Keratinocyte (primary cell): Measurements from ENCODE around the gene TBC1D5.

ENCODE experiments used
- EZH2 ChIP-seq: IDR thresholded peaks from one replicate; pipeline ENCODE4 v1.6.1; 2012; ENCODE audit warnings: inconsistent platforms, mild to moderate bottlenecking, low read length, moderate library complexity
- TF ChIP-seq, protein P1 (sequence below), 3 experiments: IDR thresholded peaks in 1 of 3; conservative IDR thresholded peaks in 1 of 3; optimal IDR thresholded peaks in 1 of 3; 2 replicates in 2 of 3; 3 replicates in 1 of 3; pipeline versions ENCODE3 to v1.5.1; 2011; ENCODE audit warnings: low read length in 3 of 3, mild to moderate bottlenecking in 3 of 3, moderate library complexity in 2 of 3, control low read depth in 1 of 3, inconsistent platforms in 1 of 3; ENCODE audit not compliant: insufficient read depth in 2 of 3; ENCODE audit errors: extremely low read depth in 1 of 3

DNA sequence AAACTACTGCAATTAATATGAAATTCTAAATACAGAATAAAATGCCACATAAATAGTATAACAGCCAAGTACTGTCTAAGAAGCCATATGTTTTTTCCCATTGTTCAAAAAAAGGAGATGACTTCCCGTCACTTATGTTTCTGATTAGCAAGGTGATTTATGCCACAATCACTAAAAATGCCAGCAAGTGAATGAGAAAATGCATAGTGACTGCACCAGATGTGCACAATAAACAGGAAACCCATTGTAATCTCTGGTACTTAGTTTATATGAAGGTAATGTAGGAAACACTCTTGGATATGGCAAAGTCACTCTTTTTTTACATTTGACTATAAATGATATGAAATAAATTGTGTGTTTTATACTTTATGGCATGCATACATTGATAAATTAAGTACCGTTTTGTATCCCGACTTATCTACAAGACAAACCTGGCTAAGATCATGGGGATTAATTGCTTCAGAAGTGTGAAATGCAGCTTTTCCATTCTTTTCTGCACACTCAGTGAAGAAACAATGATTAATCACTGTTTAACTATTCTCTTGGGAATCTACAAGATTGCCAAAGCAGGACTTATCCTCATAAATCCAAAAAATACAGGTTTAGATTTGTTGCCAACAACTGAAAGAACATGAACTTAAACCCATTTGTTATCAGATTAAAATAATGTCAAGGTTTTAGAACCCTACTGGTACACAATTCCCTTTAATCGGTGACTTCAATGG lies 164.5 kb downstream of the TBC1D5 start:
- TF ChIP-seq, protein P1, sequence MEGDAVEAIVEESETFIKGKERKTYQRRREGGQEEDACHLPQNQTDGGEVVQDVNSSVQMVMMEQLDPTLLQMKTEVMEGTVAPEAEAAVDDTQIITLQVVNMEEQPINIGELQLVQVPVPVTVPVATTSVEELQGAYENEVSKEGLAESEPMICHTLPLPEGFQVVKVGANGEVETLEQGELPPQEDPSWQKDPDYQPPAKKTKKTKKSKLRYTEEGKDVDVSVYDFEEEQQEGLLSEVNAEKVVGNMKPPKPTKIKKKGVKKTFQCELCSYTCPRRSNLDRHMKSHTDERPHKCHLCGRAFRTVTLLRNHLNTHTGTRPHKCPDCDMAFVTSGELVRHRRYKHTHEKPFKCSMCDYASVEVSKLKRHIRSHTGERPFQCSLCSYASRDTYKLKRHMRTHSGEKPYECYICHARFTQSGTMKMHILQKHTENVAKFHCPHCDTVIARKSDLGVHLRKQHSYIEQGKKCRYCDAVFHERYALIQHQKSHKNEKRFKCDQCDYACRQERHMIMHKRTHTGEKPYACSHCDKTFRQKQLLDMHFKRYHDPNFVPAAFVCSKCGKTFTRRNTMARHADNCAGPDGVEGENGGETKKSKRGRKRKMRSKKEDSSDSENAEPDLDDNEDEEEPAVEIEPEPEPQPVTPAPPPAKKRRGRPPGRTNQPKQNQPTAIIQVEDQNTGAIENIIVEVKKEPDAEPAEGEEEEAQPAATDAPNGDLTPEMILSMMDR (optimal IDR thresholded peaks at IDR 0.05 in 1 of 3, IDR thresholded peaks at IDR 0.05 in 1 of 3, conservative IDR thresholded peaks at IDR 0.05 in 1 of 3; ENCODE audit: extremely low read depth in 1 of 3, insufficient read depth in 2 of 3, low read length in 3 of 3) = no peak
- TF ChIP-seq EZH2 = no peak
